HepG2 (cell line): ENCODE data around the gene SOCS3. TPM values are rescaled to one million over a fixed set of nuclear protein-coding genes. Genes with fewer than 3 reads are reported as not detected.

ENCODE experiments used
- ATAC-seq: fragments of 200-7000 bp; cut with Tn5 transposase; 3 replicates; pipeline ENCODE4 v1.9.1; 2020; ENCODE audit warnings: mild to moderate bottlenecking, moderate library complexity
- BruUV-seq: library from RNA; stranded (reverse); fragments of 400-500 nt; replicated peaks from 2 replicates; lab custom pipeline; 2021; lab: Mats Ljungman, UMichigan
- CTCF ChIA-PET: fragments of 300-600 bp; formaldehyde crosslinking; extraction: SDS; loops from one replicate; lab custom pipeline; 2021; ENCODE audit warnings: low total read pairs, inconsistent platforms, low intra/inter-chr PET ratio; lab: Yijun Ruan, JAX
- POLR2A ChIA-PET: fragments of 350-600 bp; sonication (Branson Sonifier 250); formaldehyde crosslinking; loops from one replicate; lab custom pipeline; 2020; ENCODE audit warnings: antibody characterized with exemption, inconsistent platforms; lab: Yijun Ruan, JAX
- DNase-seq: peaks from one replicate; pipeline ENCODE4 v3.0.0-alpha.2; 2015; ENCODE audit warnings: low spot score
- FAIRE-seq: peaks from 3 replicates; lab custom pipeline; 2011; peaks lifted over from hg19 to GRCh38; lab: Jason Lieb, UNC
- H2AFZ ChIP-seq: one replicate; pipeline ENCODE4 v1.6.1; 2011; ENCODE audit warnings: low read length, inconsistent platforms
- H3K27ac ChIP-seq: fragments of 300-600 bp; 3 replicates; pipeline ENCODE4 v1.8.0; 2011; ENCODE audit warnings: mixed run types, mild to moderate bottlenecking, mixed read lengths, low read length, inconsistent platforms; ENCODE audit not compliant: insufficient read depth; ENCODE audit errors: extremely low read length
- H3K27me3 ChIP-seq, 2 experiments: fragments of 200-600 bp in 1 of 2; 2 replicates in 1 of 2; 3 replicates in 1 of 2; pipeline versions ENCODE4 v1.6.0 to v1.8.0; 2011; ENCODE audit warnings: low read length in 2 of 2, mild to moderate bottlenecking in 2 of 2, moderate library complexity in 2 of 2, inconsistent platforms in 1 of 2; ENCODE audit not compliant: insufficient read depth in 2 of 2, control insufficient read depth in 1 of 2
- H3K36me3 ChIP-seq, 2 experiments: fragments of 200-600 bp in 1 of 2; replicated peaks in 1 of 2; 2 replicates in 1 of 2; 3 replicates in 1 of 2; pipeline versions ENCODE4 v1.5.1 to v1.8.0; 2011; ENCODE audit warnings: low read length in 2 of 2, inconsistent platforms in 1 of 2; ENCODE audit not compliant: insufficient read depth in 2 of 2, control insufficient read depth in 1 of 2
- H3K4me1 ChIP-seq: 2 replicates; pipeline ENCODE4 v1.5.1; 2012; ENCODE audit warnings: low read length, inconsistent platforms; ENCODE audit not compliant: insufficient read depth
- H3K4me2 ChIP-seq: 2 replicates; pipeline ENCODE4 v1.6.0; 2011; ENCODE audit warnings: low read depth, low read length, inconsistent platforms
- H3K4me3 ChIP-seq, 3 experiments: fragments of 200-600 bp in 1 of 3; sonication (generic), shearing (Covaris generic) in 1 of 3; replicated peaks in 1 of 3; 2 replicates each; pipeline ENCODE4 v1.5.1; 2011 to 2016; ENCODE audit warnings: low read length in 3 of 3, inconsistent platforms in 2 of 3, low read depth in 2 of 3, mild to moderate bottlenecking in 2 of 3, control low read depth in 1 of 3, mixed read lengths in 1 of 3; ENCODE audit not compliant: insufficient read depth in 1 of 3
- H3K79me2 ChIP-seq: one replicate; pipeline ENCODE4 v1.6.1; 2011; ENCODE audit warnings: low read length, inconsistent platforms; ENCODE audit not compliant: insufficient read depth
- H3K9ac ChIP-seq: 2 replicates; pipeline ENCODE4 v1.6.0; 2011; ENCODE audit warnings: mild to moderate bottlenecking, low read depth, low read length, inconsistent platforms; ENCODE audit not compliant: insufficient read depth
- H3K9me3 ChIP-seq: 2 replicates; pipeline ENCODE4 v1.5.1; 2012; ENCODE audit warnings: mild to moderate bottlenecking, low read length
- H4K20me1 ChIP-seq: 2 replicates; pipeline ENCODE4 v1.6.0; 2011; ENCODE audit warnings: inconsistent platforms, mild to moderate bottlenecking, low read length, moderate library complexity; ENCODE audit not compliant: insufficient read depth
- AFF4 ChIP-seq: sonication (generic); formaldehyde crosslinking; IDR thresholded peaks from 2 replicates; pipeline ENCODE4 v1.4.0; 2020; ENCODE audit warnings: missing genetic modification reagents
- CHD4 ChIP-seq: fragments of 200-600 bp; sonication (generic); IDR thresholded peaks from 2 replicates; pipeline ENCODE4 v1.7.0; 2017; ENCODE audit warnings: mild to moderate bottlenecking, low read length, borderline replicate concordance
- ELK4 ChIP-seq: sonication (generic); formaldehyde crosslinking; IDR thresholded peaks from 2 replicates; pipeline ENCODE4 v1.9.0; 2021; ENCODE audit warnings: missing genetic modification reagents, borderline replicate concordance
- ETV5 ChIP-seq: IDR thresholded peaks from 2 replicates; pipeline ENCODE4 v1.6.1; 2018; ENCODE audit warnings: missing biosample characterization, missing genetic modification reagents, inconsistent platforms, borderline replicate concordance
- KAT2B ChIP-seq: fragments of 150-350 bp; IDR thresholded peaks from 2 replicates; pipeline ENCODE4 v1.6.1; 2014; ENCODE audit warnings: low read depth, low read length, borderline replicate concordance
- NAIF1 ChIP-seq: sonication (generic); formaldehyde crosslinking; IDR thresholded peaks from 2 replicates; pipeline ENCODE4 v1.5.0; 2020; ENCODE audit warnings: mild to moderate bottlenecking, missing genetic modification reagents, borderline replicate concordance
- PAWR ChIP-seq: sonication (generic); formaldehyde crosslinking; IDR thresholded peaks from 2 replicates; pipeline ENCODE4 v1.4.0; 2020; ENCODE audit warnings: missing genetic modification reagents, mild to moderate bottlenecking, borderline replicate concordance
- RXRB ChIP-seq: IDR thresholded peaks from 2 replicates; pipeline ENCODE4 v1.6.1; 2016; ENCODE audit warnings: borderline replicate concordance, missing genetic modification reagents, missing compliant biosample characterization
- TEAD3 ChIP-seq: optimal IDR thresholded peaks from 2 replicates; pipeline ENCODE3; 2016; ENCODE audit warnings: borderline replicate concordance
- XRCC5 ChIP-seq: fragments of 200-400 bp; formaldehyde crosslinking; optimal IDR thresholded peaks from 2 replicates; pipeline ENCODE3; 2017; ENCODE audit warnings: mild to moderate bottlenecking, low read length
- ZNF234 ChIP-seq: sonication (generic); formaldehyde crosslinking; conservative IDR thresholded peaks from 2 replicates; pipeline ENCODE4 v1.5.1; 2020; ENCODE audit warnings: mild to moderate bottlenecking, missing genetic modification reagents
- ZNF558 ChIP-seq: sonication (generic); formaldehyde crosslinking; IDR thresholded peaks from 2 replicates; pipeline ENCODE4 v1.9.0; 2022; ENCODE audit warnings: mild to moderate bottlenecking, missing genetic modification reagents, borderline replicate concordance
- ZNF841 ChIP-seq: sonication (generic); formaldehyde crosslinking; IDR thresholded peaks from 2 replicates; pipeline ENCODE4 v1.8.1; 2023; ENCODE audit warnings: missing genetic modification reagents, borderline replicate concordance
- ZSCAN25 ChIP-seq: sonication (generic); formaldehyde crosslinking; IDR thresholded peaks from 2 replicates; pipeline ENCODE4 v1.8.0; 2022; ENCODE audit warnings: mild to moderate bottlenecking, missing genetic modification reagents
- WGBS: methylation state at CpG from one replicate; pipeline ENCODE4 v1.1.6; 2017; ENCODE audit warnings: low lambda C conversion rate; 5-methylcytosine and 5-hydroxymethylcytosine counted together
- in situ Hi-C: cut with HindIII; loops from 2 replicates; pipeline ENCODE4 v1.10.0; 2017; ENCODE audit warnings: low pct_unique_long_range_greater_than_20kb; ENCODE audit not compliant: extremely low pct_ligation_motif_present
- intact Hi-C: fragments of 100-400 bp; cut with micrococcal nuclease; formaldehyde crosslinking; loops from one replicate; pipeline ENCODE4 v1.10.0; 2022; ENCODE audit not compliant: unreplicated experiment
- polyA plus RNA-seq, 8 experiments: library from polyadenylated mRNA; depleted of rRNA in 3 of 8; stranded (reverse) in 7 of 8; unstranded in 1 of 8; fragments of >200 nt; fragmentation: Illumina TruSeq in 4 of 8; extraction: Trizol in 4 of 8; gene quantifications; 2 replicates each; pipeline versions ENCODE4 v1.2.1 to v1.2.3, GENCODE V29; 2011 to 2016; ENCODE audit warnings: low read depth in 4 of 8, missing spikeins in 1 of 8, mixed read lengths in 1 of 8; ENCODE audit not compliant: insufficient read depth in 1 of 8
- total RNA-seq, 5 experiments: library from RNA; depleted of rRNA; stranded (reverse); fragments of >200 nt; fragmentation: Illumina TruSeq; extraction: Trizol; gene quantifications; 2 replicates each; pipeline ENCODE4 v1.2.3, GENCODE V29; 2016; ENCODE audit warnings: low read depth in 1 of 5

The SOCS3 gene
- total and polyA plus RNA-seq, 2 of the 13 experiments (the other 11 are each of a cell fraction or from before 2014, with no cell fraction given): 0.77 to 2.4 TPM

GRCh38 chr17:78406396-78406795 lies 46.5 kb upstream of the SOCS3 start:
- H3K4me2 ChIP-seq: no peak overlapping the region
- DNase-seq: no peak
- FAIRE-seq: no peak
- H3K79me2 ChIP-seq: no peaks in the 10 kb centered on the region
- no peaks in the 10 kb centered on the region for H3K27me3 ChIP-seq
- WGBS: 99% methylated on average over 6 of the region's 6 CpGs
- H3K4me1 ChIP-seq: no peaks in the 10 kb centered on the region
- H3K36me3 ChIP-seq: peaks cover 26 to 64% of the 10 kb centered on the region in 2 experiments; a peak in 4 of 5 replicates
- ChIA-PET POLR2A (interaction anchor here (1.0 kb wide), 1 partner anchor 48 kb away, joined by 3 read pairs; no protein-coding TSS in a partner anchor), CTCF (no interaction called here)
- intact Hi-C loops (no loop called here), in situ Hi-C loops (no loop called here)
- peaks cover 15% of the 10 kb centered on the region; the same call in 1 of the 2 replicates for H4K20me1 ChIP-seq
- TF ChIP-seq ZNF558 (no peak), PAWR (CRISPR knock-in tag) (no peak), ZNF841 (CRISPR knock-in tag) (no peak), ZSCAN25 (CRISPR knock-in tag) (no peak), KAT2B (no peak), RXRB (no peak)
- 0 out of 3 replicates have a peak, but pooled peaks have one; percentile 10 for ATAC-seq
- no peak overlapping the region for H2AFZ ChIP-seq
- no peaks in the 10 kb centered on the region for H3K9me3 ChIP-seq
- H3K4me3 ChIP-seq: no peak overlapping the region
- no peak overlapping the region for H3K9ac ChIP-seq
- no TSS peak for BruUV-seq
- H3K27ac ChIP-seq: no peak overlapping the region

GRCh38 chr17:78403822-78404221 lies 43.9 kb upstream of the SOCS3 start:
- no peak overlapping the region for H3K9ac ChIP-seq
- no peak for TF ChIP-seq ETV5 (CRISPR knock-in tag)
- TF ChIP-seq XRCC5: no peak
- TF ChIP-seq NAIF1 (CRISPR knock-in tag): no peak
- TF ChIP-seq ELK4: no peak
- no peak for TF ChIP-seq TEAD3 (CRISPR knock-in tag)
- no peak for TF ChIP-seq AFF4 (CRISPR knock-in tag)
- TF ChIP-seq CHD4: no peak
- no peak for TF ChIP-seq ZNF234 (CRISPR knock-in tag)
- 96% methylated on average over 14 of the region's 14 CpGs for WGBS
- no peaks in the 10 kb centered on the region for H3K79me2 ChIP-seq
- H3K4me1 ChIP-seq: peaks cover 19% of the 10 kb centered on the region
- H4K20me1 ChIP-seq: peaks cover 15% of the 10 kb centered on the region; the same call in 1 of the 2 replicates
- no TSS peak for BruUV-seq
- no peak overlapping the region for H3K4me2 ChIP-seq
- H3K27ac ChIP-seq: no peak overlapping the region
- H3K4me3 ChIP-seq: no peak overlapping the region
- H3K27me3 ChIP-seq: no peaks in the 10 kb centered on the region
- no peak for ATAC-seq
- CTCF ChIA-PET: no interaction called here
- no peak for DNase-seq
- intact Hi-C loops: no loop called here
- H3K9me3 ChIP-seq: no peaks in the 10 kb centered on the region
- in situ Hi-C loops: no loop called here
- no peak for FAIRE-seq
- H2AFZ ChIP-seq: no peak overlapping the region
- POLR2A ChIA-PET: no interaction called here
- peaks cover 38 to 76% of the 10 kb centered on the region in 2 experiments for H3K36me3 ChIP-seq
